ENCODE data around the gene MAZ. TPM values are rescaled to one million over a fixed set of nuclear protein-coding genes. Genes with fewer than 3 reads are reported as not detected.

The MAZ gene
- total and polyA plus RNA-seq, 2 of the 13 experiments (the other 11 are each of a cell fraction or from before 2014, with no cell fraction given), result 203 to 277 TPM

DNA sequence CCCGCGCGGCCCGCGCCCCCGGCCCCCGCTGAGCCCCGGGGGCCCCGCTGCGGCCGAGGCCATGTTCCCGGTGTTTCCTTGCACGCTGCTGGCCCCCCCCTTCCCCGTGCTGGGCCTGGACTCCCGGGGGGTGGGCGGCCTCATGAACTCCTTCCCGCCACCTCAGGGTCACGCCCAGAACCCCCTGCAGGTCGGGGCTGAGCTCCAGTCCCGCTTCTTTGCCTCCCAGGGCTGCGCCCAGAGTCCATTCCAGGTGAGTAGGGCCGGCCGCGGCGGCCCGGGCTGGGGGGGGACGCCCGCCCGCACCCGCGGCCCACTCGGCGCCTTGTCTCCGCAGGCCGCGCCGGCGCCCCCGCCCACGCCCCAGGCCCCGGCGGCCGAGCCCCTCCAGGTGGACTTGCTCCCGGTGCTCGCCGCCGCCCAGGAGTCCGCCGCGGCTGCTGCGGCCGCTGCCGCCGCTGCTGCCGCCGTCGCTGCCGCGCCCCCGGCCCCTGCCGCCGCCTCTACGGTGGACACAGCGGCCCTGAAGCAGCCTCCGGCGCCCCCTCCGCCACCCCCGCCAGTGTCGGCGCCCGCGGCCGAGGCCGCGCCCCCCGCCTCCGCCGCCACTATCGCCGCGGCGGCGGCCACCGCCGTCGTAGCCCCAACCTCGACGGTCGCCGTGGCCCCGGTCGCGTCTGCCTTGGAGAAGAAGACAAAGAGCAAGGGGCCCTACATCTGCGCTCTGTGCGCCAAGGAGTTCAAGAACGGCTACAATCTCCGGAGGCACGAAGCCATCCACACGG, 504 bp downstream of the MAZ start (continued):
- TF ChIP-seq SP1 (IDR thresholded peaks at IDR 0.05) (no peak), SP1 (CRISPR knock-in tag; IDR thresholded peaks at IDR 0.05) (peak; percentile 78), ZNF34 (CRISPR knock-in tag; IDR thresholded peaks at IDR 0.05; ENCODE audit: borderline replicate concordance) (no peak), POLR2G (IDR thresholded peaks at IDR 0.05; ENCODE audit: low read depth, low read length) (peak; percentile 74), ZFP62 (CRISPR knock-in tag; IDR thresholded peaks at IDR 0.05) (0 out of 2 replicates have a peak, but pooled peaks have one; percentile 12), SRSF1 (optimal IDR thresholded peaks at IDR 0.05; ENCODE audit: low read depth, low read length) (peak; percentile 75), ZNF317 (CRISPR knock-in tag; IDR thresholded peaks at IDR 0.05) (no peak), ZFX (CRISPR knock-in tag; IDR thresholded peaks at IDR 0.05; ENCODE audit: low read depth) (peak; percentile 75), ZBTB7B (CRISPR knock-in tag; IDR thresholded peaks at IDR 0.05) (0 out of 2 replicates have a peak, but pooled peaks have one; percentile 23), MYC (CRISPR knock-in tag; IDR thresholded peaks at IDR 0.05; ENCODE audit: borderline replicate concordance) (peak; percentile 83), TEAD3 (CRISPR knock-in tag; optimal IDR thresholded peaks at IDR 0.05; ENCODE audit: borderline replicate concordance) (peak; percentile 28), GABPB1 (CRISPR knock-in tag; IDR thresholded peaks at IDR 0.05) (peak; percentile 50; the same call in 1 of the 2 replicates), BRD4 (CRISPR knock-in tag; IDR thresholded peaks at IDR 0.05) (peak; percentile 63; the same call in 1 of the 2 replicates), MAZ (IDR thresholded peaks at IDR 0.05; ENCODE audit: borderline replicate concordance, low read depth, low read length) (peak; percentile 35; the same call in 1 of the 2 replicates), MAZ (CRISPR knock-in tag; IDR thresholded peaks at IDR 0.05; ENCODE audit: low read depth) (peak; percentile 41; the same call in 1 of the 2 replicates), ZNF441 (CRISPR knock-in tag; IDR thresholded peaks at IDR 0.05; ENCODE audit: borderline replicate concordance) (peak; percentile 31; the same call in 1 of the 2 replicates), ARNTL (CRISPR knock-in tag; IDR thresholded peaks at IDR 0.05) (0 out of 2 replicates have a peak, but pooled peaks have one; percentile 30), SIN3A (IDR thresholded peaks at IDR 0.05; ENCODE audit: borderline replicate concordance, low read depth, low read length) (peak; percentile 26; the same call in 1 of the 2 replicates), NR2F6 (IDR thresholded peaks at IDR 0.05) (no peak), NR2F6 (CRISPR knock-in tag; IDR thresholded peaks at IDR 0.05) (peak; percentile 33; the same call in 1 of the 2 replicates), ETV5 (CRISPR knock-in tag; IDR thresholded peaks at IDR 0.05; ENCODE audit: borderline replicate concordance) (0 out of 2 replicates have a peak, but pooled peaks have one; percentile 18)
- TF ChIP-seq, protein P1, sequence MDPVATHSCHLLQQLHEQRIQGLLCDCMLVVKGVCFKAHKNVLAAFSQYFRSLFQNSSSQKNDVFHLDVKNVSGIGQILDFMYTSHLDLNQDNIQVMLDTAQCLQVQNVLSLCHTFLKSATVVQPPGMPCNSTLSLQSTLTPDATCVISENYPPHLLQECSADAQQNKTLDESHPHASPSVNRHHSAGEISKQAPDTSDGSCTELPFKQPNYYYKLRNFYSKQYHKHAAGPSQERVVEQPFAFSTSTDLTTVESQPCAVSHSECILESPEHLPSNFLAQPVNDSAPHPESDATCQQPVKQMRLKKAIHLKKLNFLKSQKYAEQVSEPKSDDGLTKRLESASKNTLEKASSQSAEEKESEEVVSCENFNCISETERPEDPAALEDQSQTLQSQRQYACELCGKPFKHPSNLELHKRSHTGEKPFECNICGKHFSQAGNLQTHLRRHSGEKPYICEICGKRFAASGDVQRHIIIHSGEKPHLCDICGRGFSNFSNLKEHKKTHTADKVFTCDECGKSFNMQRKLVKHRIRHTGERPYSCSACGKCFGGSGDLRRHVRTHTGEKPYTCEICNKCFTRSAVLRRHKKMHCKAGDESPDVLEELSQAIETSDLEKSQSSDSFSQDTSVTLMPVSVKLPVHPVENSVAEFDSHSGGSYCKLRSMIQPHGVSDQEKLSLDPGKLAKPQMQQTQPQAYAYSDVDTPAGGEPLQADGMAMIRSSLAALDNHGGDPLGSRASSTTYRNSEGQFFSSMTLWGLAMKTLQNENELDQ (CRISPR knock-in tag; IDR thresholded peaks at IDR 0.05; ENCODE audit: borderline replicate concordance), result no peak
- TF ChIP-seq, protein P2, sequence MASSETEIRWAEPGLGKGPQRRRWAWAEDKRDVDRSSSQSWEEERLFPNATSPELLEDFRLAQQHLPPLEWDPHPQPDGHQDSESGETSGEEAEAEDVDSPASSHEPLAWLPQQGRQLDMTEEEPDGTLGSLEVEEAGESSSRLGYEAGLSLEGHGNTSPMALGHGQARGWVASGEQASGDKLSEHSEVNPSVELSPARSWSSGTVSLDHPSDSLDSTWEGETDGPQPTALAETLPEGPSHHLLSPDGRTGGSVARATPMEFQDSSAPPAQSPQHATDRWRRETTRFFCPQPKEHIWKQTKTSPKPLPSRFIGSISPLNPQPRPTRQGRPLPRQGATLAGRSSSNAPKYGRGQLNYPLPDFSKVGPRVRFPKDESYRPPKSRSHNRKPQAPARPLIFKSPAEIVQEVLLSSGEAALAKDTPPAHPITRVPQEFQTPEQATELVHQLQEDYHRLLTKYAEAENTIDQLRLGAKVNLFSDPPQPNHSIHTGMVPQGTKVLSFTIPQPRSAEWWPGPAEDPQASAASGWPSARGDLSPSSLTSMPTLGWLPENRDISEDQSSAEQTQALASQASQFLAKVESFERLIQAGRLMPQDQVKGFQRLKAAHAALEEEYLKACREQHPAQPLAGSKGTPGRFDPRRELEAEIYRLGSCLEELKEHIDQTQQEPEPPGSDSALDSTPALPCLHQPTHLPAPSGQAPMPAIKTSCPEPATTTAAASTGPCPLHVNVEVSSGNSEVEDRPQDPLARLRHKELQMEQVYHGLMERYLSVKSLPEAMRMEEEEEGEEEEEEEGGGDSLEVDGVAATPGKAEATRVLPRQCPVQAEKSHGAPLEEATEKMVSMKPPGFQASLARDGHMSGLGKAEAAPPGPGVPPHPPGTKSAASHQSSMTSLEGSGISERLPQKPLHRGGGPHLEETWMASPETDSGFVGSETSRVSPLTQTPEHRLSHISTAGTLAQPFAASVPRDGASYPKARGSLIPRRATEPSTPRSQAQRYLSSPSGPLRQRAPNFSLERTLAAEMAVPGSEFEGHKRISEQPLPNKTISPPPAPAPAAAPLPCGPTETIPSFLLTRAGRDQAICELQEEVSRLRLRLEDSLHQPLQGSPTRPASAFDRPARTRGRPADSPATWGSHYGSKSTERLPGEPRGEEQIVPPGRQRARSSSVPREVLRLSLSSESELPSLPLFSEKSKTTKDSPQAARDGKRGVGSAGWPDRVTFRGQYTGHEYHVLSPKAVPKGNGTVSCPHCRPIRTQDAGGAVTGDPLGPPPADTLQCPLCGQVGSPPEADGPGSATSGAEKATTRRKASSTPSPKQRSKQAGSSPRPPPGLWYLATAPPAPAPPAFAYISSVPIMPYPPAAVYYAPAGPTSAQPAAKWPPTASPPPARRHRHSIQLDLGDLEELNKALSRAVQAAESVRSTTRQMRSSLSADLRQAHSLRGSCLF (CRISPR knock-in tag; IDR thresholded peaks at IDR 0.05; ENCODE audit: borderline replicate concordance), result no peak

All from HepG2 (cell line).